OCI-LY3 (cell line): ENCODE data around the gene STAT3.

Source experiments
- H2AFZ ChIP-seq: fragments of 200-600, 300-600 bp; shearing (Covaris generic); 2 replicates; pipeline ENCODE4 v1.6.0; 2014; ENCODE audit warnings: antibody characterized with exemption, low read depth, low read length
- H3K27ac ChIP-seq: fragments of 200-600, 300-600 bp; sonication (generic); 2 replicates; pipeline ENCODE4 v1.5.1; 2014; ENCODE audit warnings: mild to moderate bottlenecking, low read length, moderate library complexity, mixed read lengths
- H3K27me3 ChIP-seq: fragments of 200-600, 300-600 bp; sonication (generic); 2 replicates; pipeline ENCODE4 v1.6.1; 2014; ENCODE audit warnings: low read depth, low read length, mixed read lengths
- H3K36me3 ChIP-seq: fragments of 200-600, 300-600 bp; sonication (generic); replicated peaks from 2 replicates; pipeline ENCODE3; 2014; ENCODE audit warnings: low read depth, low read length, mixed read lengths
- H3K4me1 ChIP-seq: fragments of 300-600, 200-600 bp; sonication (generic); 2 replicates; pipeline ENCODE4 v1.6.1; 2014; ENCODE audit warnings: low read length, mixed read lengths
- H3K4me2 ChIP-seq: fragments of 200-600, 300-600 bp; sonication (generic); 2 replicates; pipeline ENCODE4 v1.6.1; 2014; ENCODE audit warnings: low read length, mixed read lengths
- H3K4me3 ChIP-seq: fragments of 300-600, 200-600 bp; sonication (generic); 2 replicates; pipeline ENCODE4 v1.5.1; 2014; ENCODE audit warnings: antibody characterized with exemption, mild to moderate bottlenecking, low read length, moderate library complexity
- H3K79me2 ChIP-seq: fragments of 300-600, 200-600 bp; shearing (Covaris generic); 2 replicates; pipeline ENCODE4 v1.6.1; 2014; ENCODE audit warnings: mild to moderate bottlenecking, low read length, mixed read lengths
- H3K9ac ChIP-seq: fragments of 300-600, 200-600 bp; shearing (Covaris generic); 2 replicates; pipeline ENCODE4 v1.6.0; 2014; ENCODE audit warnings: mild to moderate bottlenecking, low read length, moderate library complexity
- H3K9me3 ChIP-seq: fragments of 200-600, 300-600 bp; shearing (Covaris generic); 2 replicates; pipeline ENCODE4 v1.6.1; 2014; ENCODE audit warnings: low read length, mixed read lengths; ENCODE audit not compliant: insufficient read depth
- H4K20me1 ChIP-seq: fragments of 200-600, 300-600 bp; sonication (generic); 2 replicates; pipeline ENCODE4 v1.6.1; 2016; ENCODE audit warnings: low read length, mixed read lengths; ENCODE audit not compliant: insufficient read depth
- EZH2phosphoT487 ChIP-seq: fragments of 200-600 bp; shearing (Covaris generic); IDR thresholded peaks from 2 replicates; pipeline ENCODE4 v1.6.1; 2018; ENCODE audit warnings: antibody characterized with exemption, mixed run types, low read depth
- TF ChIP-seq, protein P1 (sequence below): fragments of 200-600, 300-600 bp; sonication (generic); IDR thresholded peaks from 2 replicates; pipeline ENCODE4 v1.5.1; 2014; ENCODE audit warnings: antibody characterized with exemption, low read length, low read depth

STAT3 gene

DNA sequence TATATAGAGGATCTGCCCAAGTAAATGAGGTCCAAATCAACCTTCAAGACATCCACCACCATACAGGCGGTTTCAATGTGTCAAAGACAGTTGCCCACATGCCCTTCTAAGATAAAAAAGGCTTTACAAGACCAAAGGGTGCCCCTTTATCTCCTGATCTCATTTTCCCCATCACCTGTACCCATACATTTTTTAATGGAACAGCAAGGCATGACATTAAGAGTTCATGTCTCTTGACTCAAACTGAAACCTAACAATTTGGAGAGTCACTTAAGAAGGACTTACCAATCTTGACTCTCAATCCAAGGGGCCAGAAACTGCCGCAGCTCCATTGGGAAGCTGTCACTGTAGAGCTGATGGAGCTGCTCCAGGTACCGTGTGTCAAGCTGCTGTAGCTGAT, 40.1 kb downstream of the STAT3 start:
- Histone ChIP-seq H3K9ac (no peak overlapping the region), H2AFZ (no peak overlapping the region), H3K9me3 (no peaks in the 10 kb centered on the region), H3K79me2 (peaks cover 82% of the 10 kb centered on the region), H3K4me1 (peaks cover 25% of the 10 kb centered on the region), H3K4me3 (no peak overlapping the region), H4K20me1 (peaks cover 80% of the 10 kb centered on the region), H3K36me3 (peaks cover 59% of the 10 kb centered on the region), H3K4me2 (no peak overlapping the region), H3K27ac (peak overlapping the region; percentile 16; the same call in 1 of the 2 replicates), H3K27me3 (no peaks in the 10 kb centered on the region)
- no peak for TF ChIP-seq EZH2phosphoT487
- TF ChIP-seq, protein P1, sequence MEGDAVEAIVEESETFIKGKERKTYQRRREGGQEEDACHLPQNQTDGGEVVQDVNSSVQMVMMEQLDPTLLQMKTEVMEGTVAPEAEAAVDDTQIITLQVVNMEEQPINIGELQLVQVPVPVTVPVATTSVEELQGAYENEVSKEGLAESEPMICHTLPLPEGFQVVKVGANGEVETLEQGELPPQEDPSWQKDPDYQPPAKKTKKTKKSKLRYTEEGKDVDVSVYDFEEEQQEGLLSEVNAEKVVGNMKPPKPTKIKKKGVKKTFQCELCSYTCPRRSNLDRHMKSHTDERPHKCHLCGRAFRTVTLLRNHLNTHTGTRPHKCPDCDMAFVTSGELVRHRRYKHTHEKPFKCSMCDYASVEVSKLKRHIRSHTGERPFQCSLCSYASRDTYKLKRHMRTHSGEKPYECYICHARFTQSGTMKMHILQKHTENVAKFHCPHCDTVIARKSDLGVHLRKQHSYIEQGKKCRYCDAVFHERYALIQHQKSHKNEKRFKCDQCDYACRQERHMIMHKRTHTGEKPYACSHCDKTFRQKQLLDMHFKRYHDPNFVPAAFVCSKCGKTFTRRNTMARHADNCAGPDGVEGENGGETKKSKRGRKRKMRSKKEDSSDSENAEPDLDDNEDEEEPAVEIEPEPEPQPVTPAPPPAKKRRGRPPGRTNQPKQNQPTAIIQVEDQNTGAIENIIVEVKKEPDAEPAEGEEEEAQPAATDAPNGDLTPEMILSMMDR: no peak

DNA sequence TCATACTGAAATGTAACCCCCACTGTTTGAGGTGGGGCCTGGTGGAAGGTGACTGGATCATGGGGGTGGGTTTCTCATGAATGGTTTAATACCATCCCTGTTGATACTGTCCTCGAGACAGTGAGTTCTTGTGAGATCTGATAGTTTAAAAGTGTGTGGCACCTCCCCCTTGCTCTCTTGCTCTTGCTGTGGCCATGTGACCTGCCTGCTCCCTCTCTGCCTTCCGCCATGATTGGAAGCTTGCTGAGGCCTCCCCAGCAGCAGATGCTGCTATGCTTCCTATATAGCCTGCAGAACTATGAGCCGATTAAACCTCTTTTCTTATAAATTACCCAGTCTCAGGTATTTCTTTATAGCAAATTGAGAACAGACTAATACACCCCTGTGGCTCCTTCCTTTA, 40.6 kb downstream of the STAT3 start:
- H3K9me3 ChIP-seq: no peaks in the 10 kb centered on the region
- peaks cover 30% of the 10 kb centered on the region for H3K4me1 ChIP-seq
- TF ChIP-seq, protein P1: no peak
- TF ChIP-seq EZH2phosphoT487: no peak
- peaks cover 79% of the 10 kb centered on the region for H3K79me2 ChIP-seq
- H3K4me2 ChIP-seq: no peak overlapping the region
- H3K36me3 ChIP-seq: peaks cover 57% of the 10 kb centered on the region
- no peak overlapping the region for H3K9ac ChIP-seq
- H2AFZ ChIP-seq: no peak overlapping the region
- H3K27ac ChIP-seq: no peak overlapping the region
- H3K4me3 ChIP-seq: no peak overlapping the region
- peaks cover 77% of the 10 kb centered on the region for H4K20me1 ChIP-seq
- H3K27me3 ChIP-seq: no peaks in the 10 kb centered on the region

DNA sequence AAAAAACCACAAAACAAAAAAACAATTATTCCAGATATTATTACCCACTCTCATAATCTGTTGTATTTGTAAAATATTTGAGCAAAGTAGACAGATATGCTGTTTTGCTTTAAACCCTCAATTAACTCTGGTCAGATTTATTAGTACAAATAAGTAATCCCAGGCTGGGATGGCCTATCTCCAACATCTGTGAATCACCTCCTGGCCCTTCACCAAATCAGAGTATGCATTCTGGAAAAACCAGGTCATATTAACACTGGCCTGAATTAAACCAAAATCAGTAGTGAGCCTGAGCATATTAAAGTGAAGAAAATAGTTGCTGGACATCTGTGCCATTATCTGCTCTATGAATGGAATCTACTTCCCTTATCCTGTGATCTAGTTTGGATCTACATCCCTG, 41.0 kb downstream of the STAT3 start:
- no peak for TF ChIP-seq EZH2phosphoT487
- Histone ChIP-seq H3K4me2 (no peak overlapping the region), H3K4me1 (peaks cover 34% of the 10 kb centered on the region), H3K36me3 (peaks cover 57% of the 10 kb centered on the region), H3K79me2 (peaks cover 79% of the 10 kb centered on the region), H3K9ac (no peak overlapping the region), H2AFZ (no peak overlapping the region), H3K27ac (no peak overlapping the region), H3K9me3 (no peaks in the 10 kb centered on the region), H4K20me1 (peaks cover 77% of the 10 kb centered on the region), H3K27me3 (no peaks in the 10 kb centered on the region), H3K4me3 (no peak overlapping the region)

DNA sequence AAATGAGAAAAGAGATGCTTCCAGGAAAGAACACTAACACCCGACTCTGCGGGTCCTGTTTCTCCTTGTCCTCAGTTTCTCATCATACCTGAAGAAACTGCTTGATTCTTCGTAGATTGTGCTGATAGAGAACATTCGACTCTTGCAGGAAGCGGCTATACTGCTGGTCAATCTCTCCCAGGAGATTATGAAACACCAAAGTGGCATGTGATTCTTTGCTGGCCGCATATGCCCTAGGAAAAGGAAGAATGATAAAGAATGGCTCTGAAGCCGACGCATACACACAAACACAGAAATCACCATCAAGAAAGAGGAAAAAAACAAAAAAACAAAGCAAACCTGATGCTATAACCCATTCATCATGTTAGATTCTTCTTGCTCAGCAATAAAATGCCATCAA, 41.8 kb downstream of the STAT3 start:
- Histone ChIP-seq H3K9ac (no peak overlapping the region), H3K9me3 (no peaks in the 10 kb centered on the region), H3K79me2 (peaks cover 79% of the 10 kb centered on the region), H3K4me2 (no peak overlapping the region), H3K27ac (no peak overlapping the region), H4K20me1 (peaks cover 77% of the 10 kb centered on the region), H3K36me3 (peaks cover 62% of the 10 kb centered on the region), H3K4me3 (no peak overlapping the region), H3K27me3 (no peaks in the 10 kb centered on the region), H3K4me1 (peaks cover 41% of the 10 kb centered on the region), H2AFZ (no peak overlapping the region)
- TF ChIP-seq EZH2phosphoT487: no peak
- TF ChIP-seq, protein P1: no peak
